Transverse colon (tissue), 4 donors: ENCODE measurements around the gene MGMT. TPM values are rescaled to one million over a fixed set of nuclear protein-coding genes. Genes with fewer than 3 reads are reported as not detected.

ENCODE experiments used
- DNase-seq: peaks from one replicate; pipeline ENCODE4 v3.0.0-alpha.2; 2019
- H3K27ac ChIP-seq, 4 donors: fragments of 200-600 bp; sonication (generic); 2 replicates each; pipeline ENCODE4 v1.5.1; 2016 to 2018; ENCODE audit warnings: inconsistent platforms in 4 of 4
- H3K27me3 ChIP-seq: fragments of 200-600 bp; sonication (generic); 2 replicates; pipeline ENCODE4 v1.5.1; 2017; ENCODE audit warnings: inconsistent platforms
- H3K36me3 ChIP-seq, 4 donors: fragments of 200-600 bp; sonication (generic); 2 replicates each; pipeline ENCODE4 v1.5.1; 2017 to 2019; ENCODE audit warnings: inconsistent platforms in 4 of 4
- H3K4me1 ChIP-seq, 4 donors: fragments of 200-600 bp; sonication (generic); 2 replicates each; pipeline ENCODE4 v1.5.1; 2017 to 2020; ENCODE audit warnings: inconsistent platforms in 4 of 4
- H3K4me3 ChIP-seq, 4 donors: fragments of 200-600 bp; sonication (generic); 1 replicate in 1 of 4; 2 replicates in 3 of 4; pipeline versions ENCODE4 v1.5.1 to v1.6.1; 2017 to 2019; ENCODE audit warnings: inconsistent platforms in 4 of 4
- H3K9me3 ChIP-seq, 2 donors: fragments of 200-600 bp; sonication (generic); 2 replicates each; pipeline ENCODE4 v1.5.1; 2017 to 2019; ENCODE audit warnings: inconsistent platforms in 2 of 2
- CTCF ChIP-seq, 5 experiments: fragments of 200-600 bp in 3 of 5; fragments of 450-650 bp in 2 of 5; sonication (generic) in 3 of 5; IDR thresholded peaks; 1 replicate in 2 of 5; 2 replicates in 3 of 5; pipeline ENCODE4 v1.5.1; 2016 to 2017; ENCODE audit warnings: antibody characterized with exemption in 5 of 5, inconsistent platforms in 3 of 5, mild to moderate bottlenecking in 2 of 5, moderate library complexity in 1 of 5
- EP300 ChIP-seq: sonication (generic); formaldehyde crosslinking; IDR thresholded peaks from one replicate; pipeline ENCODE4 v1.6.1; 2017; ENCODE audit warnings: antibody characterized with exemption, low read depth
- POLR2A ChIP-seq: fragments of 450-650 bp; IDR thresholded peaks from one replicate; pipeline ENCODE4 v1.6.1; 2016; ENCODE audit warnings: antibody characterized with exemption, mild to moderate bottlenecking, moderate library complexity
- POLR2AphosphoS5 ChIP-seq, 3 donors: sonication (generic); formaldehyde crosslinking; IDR thresholded peaks; one replicate each; pipeline ENCODE4 v1.6.1; 2016; ENCODE audit warnings: antibody characterized with exemption in 3 of 3
- WGBS, 2 donors: methylation state at CpG; one replicate each; pipeline ENCODE4 v1.1.5; 2018; ENCODE audit warnings: low coverage in 1 of 2; 5-methylcytosine and 5-hydroxymethylcytosine counted together
- in situ Hi-C, 4 donors: fragments of 200-750 bp; cut with MboI; loops; one replicate each; pipeline versions ENCODE4 v1.15.0 to v1.15.1; 2017; ENCODE audit warnings: low sequenced_read_pairs in 3 of 4, low pct_ligation_motif_present in 1 of 4, low pct_unique_long_range_greater_than_20kb in 1 of 4
- intact Hi-C: fragments of 100-400 bp; cut with DNase I; formaldehyde crosslinking; loops from one replicate; pipeline ENCODE4 v1.15.1; 2023; ENCODE audit warnings: low total_unique reads
- total RNA-seq, 4 donors: library from RNA; depleted of rRNA; stranded (reverse); fragments of >200 nt; gene quantifications; one replicate each; pipeline ENCODE4 v1.1.0, GENCODE V29; 2016

MGMT gene
- total RNA-seq, 4 donors from 2014 or later, result 6.6 to 28.9 (median 14.0) TPM

- Histone ChIP-seq H3K4me1 (no peaks in the 10 kb centered on the region), H3K27ac (no peak overlapping the region), H3K9me3 (no peaks in the 10 kb centered on the region), H3K4me3 (no peak overlapping the region), H3K27me3 (no peaks in the 10 kb centered on the region), H3K36me3 (no peaks in the 10 kb centered on the region)
- intact Hi-C loops (no loop called here), in situ Hi-C loops (no loop called here)
- WGBS, 2 donors, result 81% methylated on average over 13 of the region's 13 CpGs; no CpG with 5 or more reads in 1 of the 2 donors
- no peak for DNase-seq
- no peak for TF ChIP-seq EP300
- TF ChIP-seq POLR2A, result no peak
- no peak for TF ChIP-seq POLR2AphosphoS5 (IDR thresholded peaks at IDR 0.05)
- TF ChIP-seq CTCF (IDR thresholded peaks at IDR 0.05), result no peak
Observed at GRCh38 chr10:129774736-129775401, 307.8 kb downstream of the MGMT start.

- 80% methylated on average over 9 of the region's 9 CpGs; no CpG with 5 or more reads in 1 of the 2 donors for WGBS, 2 donors
- Histone ChIP-seq H3K27ac (no peak overlapping the region), H3K36me3 (no peaks in the 10 kb centered on the region), H3K4me3 (no peak overlapping the region), H3K27me3 (no peaks in the 10 kb centered on the region), H3K9me3 (no peaks in the 10 kb centered on the region), H3K4me1 (no peaks in the 10 kb centered on the region)
- DNase-seq, result no peak
- in situ Hi-C loops, result no loop called here
- intact Hi-C loops, result no loop called here
- TF ChIP-seq POLR2AphosphoS5 (IDR thresholded peaks at IDR 0.05) (no peak), CTCF (IDR thresholded peaks at IDR 0.05) (no peak), EP300 (no peak), POLR2A (no peak)
Observed at GRCh38 chr10:129775681-129776080, 308.6 kb downstream of the MGMT start.

GRCh38 chr10:129777687-129778086 lies 310.6 kb downstream of the MGMT start:
- 90 to 94% methylated on average over 3 to 19 of the region's 19 CpGs for WGBS, 2 donors
- in situ Hi-C loops, result no loop called here

GRCh38 chr10:129778571-129778970 lies 311.5 kb downstream of the MGMT start:
- no peak for TF ChIP-seq EP300
- TF ChIP-seq POLR2A, result no peak
- TF ChIP-seq POLR2AphosphoS5 (IDR thresholded peaks at IDR 0.05), result no peak
- Histone ChIP-seq H3K4me1 (no peaks in the 10 kb centered on the region), H3K9me3 (no peaks in the 10 kb centered on the region), H3K4me3 (no peak overlapping the region), H3K27me3 (no peaks in the 10 kb centered on the region), H3K27ac (no peak overlapping the region), H3K36me3 (no peaks in the 10 kb centered on the region)
- WGBS, 2 donors, result 96 to 100% methylated on average over 1 to 13 of the region's 13 CpGs
- intact Hi-C loops, result no loop called here
- DNase-seq, result no peak
- in situ Hi-C loops, result no loop called here

More at GRCh38 chr10:129777687-129778086, 310.6 kb downstream of the MGMT start:
- intact Hi-C loops, result no loop called here
- TF ChIP-seq POLR2AphosphoS5 (IDR thresholded peaks at IDR 0.05), result no peak
- TF ChIP-seq POLR2A, result no peak
- TF ChIP-seq CTCF (IDR thresholded peaks at IDR 0.05), result no peak
- TF ChIP-seq EP300, result no peak
- Histone ChIP-seq H3K4me3 (no peak overlapping the region), H3K27ac (no peak overlapping the region), H3K27me3 (no peaks in the 10 kb centered on the region), H3K36me3 (no peaks in the 10 kb centered on the region), H3K4me1 (no peaks in the 10 kb centered on the region), H3K9me3 (no peaks in the 10 kb centered on the region)
- DNase-seq, result no peak
